ENCODE measurements around the gene SAMD3. TPM values are rescaled to one million over a fixed set of nuclear protein-coding genes. Genes with fewer than 3 reads are reported as not detected.

Gene SAMD3
- total and polyA plus RNA-seq, 2 donors (not counting 3 experiments of a cell fraction or from before 2014, with no cell fraction given): not detected

GRCh38 chr6:130143709-130144108 is 79.0 kb downstream of the SAMD3 start:
- no peak for FAIRE-seq

More at GRCh38 chr6:130143709-130144108, 79.0 kb downstream of the SAMD3 start:
- H3K27me3 ChIP-seq (ENCODE audit: control insufficient read depth in 2 of 2, insufficient read depth in 2 of 2, low read length in 2 of 2): no peaks in the 10 kb centered on the region
- no peak for DNase-seq (ENCODE audit: low read depth, low spot score)
- H3K79me2 ChIP-seq (ENCODE audit: control insufficient read depth, insufficient read depth, low read length): no peaks in the 10 kb centered on the region
- dilution Hi-C loops (cut with MboI; ENCODE audit: extremely low pct_ligation_motif_present, low sequenced_read_pairs): no loop called here
- H3K9ac ChIP-seq (replicated peaks; ENCODE audit: extremely low read depth, insufficient read depth, low read length): no peak overlapping the region
- H3K4me1 ChIP-seq (ENCODE audit: control insufficient read depth, extremely low read depth, insufficient read depth, low read length): no peaks in the 10 kb centered on the region
- H3K9me3 ChIP-seq (replicated peaks; ENCODE audit: control insufficient read depth, insufficient read depth, low read length): no peaks in the 10 kb centered on the region
- CTCF ChIA-PET: interaction anchor here (0.7 to 1.3 kb wide), 2 partner anchors 14 to 28 kb away, joined by 3 to 4 read pairs; no protein-coding TSS in a partner anchor
- no peak overlapping the region for H3K4me2 ChIP-seq (ENCODE audit: insufficient read depth, low read length)
- H3K4me3 ChIP-seq (replicated peaks in 1 of 3; ENCODE audit: insufficient read depth in 1 of 3, low read depth in 1 of 3, low read length in 3 of 3): no peak overlapping the region
- H3K36me3 ChIP-seq (ENCODE audit: control insufficient read depth in 2 of 2, extremely low read depth in 1 of 2, insufficient read depth in 2 of 2, low read length in 2 of 2): peaks cover 4 to 9% of the 10 kb centered on the region in 2 experiments
- no peak overlapping the region for H2AFZ ChIP-seq (ENCODE audit: low read depth, low read length)
- POLR2A ChIA-PET: no interaction called here
- H3K27ac ChIP-seq (ENCODE audit: insufficient read depth, low read depth, low read length): no peak overlapping the region
- intact Hi-C loops (cut with micrococcal nuclease): no loop called here
- no peaks in the 10 kb centered on the region for H4K20me1 ChIP-seq (replicated peaks; ENCODE audit: control insufficient read depth, extremely low read depth, insufficient read depth, low read length)
- TF ChIP-seq MAX (IDR thresholded peaks at IDR 0.05; ENCODE audit: insufficient read depth, insufficient read length) (no peak), EZH2 (IDR thresholded peaks at IDR 0.05; ENCODE audit: borderline replicate concordance, low read depth, low read length, severe bottlenecking) (no peak), GATA2 (IDR thresholded peaks at IDR 0.05; ENCODE audit: insufficient read depth, insufficient read length, low read depth, low read length) (no peak), MYC (IDR thresholded peaks at IDR 0.05; ENCODE audit: low read depth, low read length) (no peak), POLR2A (IDR thresholded peaks at IDR 0.05; ENCODE audit: low read depth, low read length) (no peak), POLR2AphosphoS5 (IDR thresholded peaks at IDR 0.05; ENCODE audit: insufficient read depth, low read depth, low read length) (no peak), CTCF (IDR thresholded peaks at IDR 0.05; ENCODE audit: extremely low read depth in 1 of 2, insufficient read depth in 1 of 2, low read depth in 1 of 2, low read length in 2 of 2) (no peak), FOS (IDR thresholded peaks at IDR 0.05; ENCODE audit: borderline replicate concordance, insufficient read depth, low read length) (no peak), JUN (IDR thresholded peaks at IDR 0.05; ENCODE audit: borderline replicate concordance, insufficient read depth, insufficient read length, low read depth) (no peak)
- H3K9me1 ChIP-seq (replicated peaks; ENCODE audit: control insufficient read depth, extremely low read depth, insufficient read depth, low read length): no peaks in the 10 kb centered on the region
- no TSS peak for BruUV-seq (replicated peaks)

Measured in endothelial cell of umbilical vein (primary cell).